GM19240 (cell line): ENCODE data around the gene TNFSF13B.

Experiments used
- DNase-seq: peaks from one replicate; pipeline ENCODE4 v3.0.0; 2011; ENCODE audit warnings: low spot score; ENCODE audit not compliant: insufficient read length

TNFSF13B gene

GRCh38 chr13:108346376-108346775 lies 76.9 kb downstream of the TNFSF13B start:
- no peak for DNase-seq

- no peak for DNase-seq
These were observed 79.8 kb downstream of the TNFSF13B start for GRCh38 chr13:108349269-108349668.

DNA sequence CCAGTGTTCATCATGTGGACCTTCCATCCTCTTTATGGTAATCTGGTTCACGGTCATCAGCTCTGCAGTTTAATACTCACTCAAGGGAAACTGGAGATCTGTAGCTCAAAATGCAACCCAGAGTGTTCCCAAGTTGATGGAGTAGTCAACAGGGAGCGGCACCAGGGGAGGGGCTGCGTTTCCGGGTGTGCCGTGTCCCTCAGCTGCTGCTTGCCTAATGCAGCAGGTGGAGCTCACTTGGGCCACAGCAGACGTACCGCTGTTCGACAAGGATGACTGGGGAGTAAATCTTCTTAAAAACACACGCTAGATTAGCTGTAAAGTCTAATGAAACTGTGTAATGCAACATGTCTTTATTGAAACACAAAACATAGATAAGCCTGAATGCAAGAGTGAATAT lies 81.1 kb downstream of the TNFSF13B start:
- no peak for DNase-seq

DNA sequence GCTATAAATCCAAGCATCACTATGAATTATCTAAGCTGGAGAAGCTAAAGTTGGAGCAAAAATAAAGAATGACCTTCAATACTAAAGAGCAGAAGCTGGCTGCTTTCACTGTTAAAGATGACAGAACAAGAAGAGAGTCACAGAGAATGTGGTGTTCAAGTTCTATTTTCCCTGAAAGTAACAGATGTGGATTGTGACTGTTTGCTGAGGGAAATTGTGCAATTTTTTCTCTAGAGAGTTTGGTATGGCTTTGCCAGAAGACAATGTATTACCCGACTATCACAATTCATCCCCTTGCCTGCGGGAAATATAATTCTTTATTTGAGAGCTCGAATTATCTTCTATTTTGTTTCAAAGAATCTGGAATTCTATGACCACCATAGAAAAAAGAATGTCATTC lies 83.1 kb downstream of the TNFSF13B start:
- DNase-seq, result no peak

- no peak for DNase-seq
These were observed 87.7 kb downstream of the TNFSF13B start for GRCh38 chr13:108357228-108357627.
